HepG2 (cell line): ENCODE data around the gene REEP3. TPM values are rescaled to one million over a fixed set of nuclear protein-coding genes. Genes with fewer than 3 reads are reported as not detected.

Experiments
- GZF1 ChIP-seq: sonication (generic); formaldehyde crosslinking; IDR thresholded peaks from 2 replicates; pipeline ENCODE4 v1.5.1; 2020; ENCODE audit warnings: mild to moderate bottlenecking, missing genetic modification reagents
- KAT8 ChIP-seq: IDR thresholded peaks from 2 replicates; pipeline ENCODE4 v1.6.1; 2016; ENCODE audit warnings: missing genetic modification reagents, missing compliant biosample characterization
- KDM5A ChIP-seq: fragments of 200-600 bp; sonication (generic); IDR thresholded peaks from 2 replicates; pipeline ENCODE4 v1.7.0; 2018; ENCODE audit warnings: antibody characterized with exemption, mild to moderate bottlenecking, low read length, borderline replicate concordance
- MAFG ChIP-seq: sonication (generic); formaldehyde crosslinking; IDR thresholded peaks from 2 replicates; pipeline ENCODE4 v1.5.1; 2020; ENCODE audit warnings: mild to moderate bottlenecking, missing genetic modification reagents
- MNT ChIP-seq: fragments of 450-650 bp; IDR thresholded peaks from 2 replicates; pipeline ENCODE4 v1.6.1; 2016
- MTF2 ChIP-seq: sonication (generic); formaldehyde crosslinking; IDR thresholded peaks from 2 replicates; pipeline ENCODE4 v1.5.0; 2020; ENCODE audit warnings: missing genetic modification reagents, borderline replicate concordance
- NFE2 ChIP-seq: sonication (generic); formaldehyde crosslinking; IDR thresholded peaks from 2 replicates; pipeline ENCODE4 v1.4.0; 2020; ENCODE audit warnings: missing genetic modification reagents
- RAD51 ChIP-seq: fragments of 450-650 bp; IDR thresholded peaks from 2 replicates; pipeline ENCODE4 v1.6.1; 2016; ENCODE audit warnings: borderline replicate concordance
- SMARCE1 ChIP-seq: fragments of 450-650 bp; IDR thresholded peaks from 2 replicates; pipeline ENCODE4 v1.6.1; 2017; ENCODE audit warnings: borderline replicate concordance
- U2AF1 ChIP-seq: fragments of 200-400 bp; formaldehyde crosslinking; optimal IDR thresholded peaks from 2 replicates; pipeline ENCODE3; 2017; ENCODE audit warnings: mild to moderate bottlenecking, low read depth, low read length
- ZKSCAN5 ChIP-seq: sonication (generic); formaldehyde crosslinking; IDR thresholded peaks from 2 replicates; pipeline ENCODE4 v1.5.1; 2020; ENCODE audit warnings: mild to moderate bottlenecking, missing genetic modification reagents
- ZMAT3 ChIP-seq: sonication (generic); formaldehyde crosslinking; conservative IDR thresholded peaks from 2 replicates; pipeline ENCODE4 v1.7.0; 2021; ENCODE audit warnings: missing genetic modification reagents
- ZMYM4 ChIP-seq: sonication (generic); formaldehyde crosslinking; IDR thresholded peaks from 2 replicates; pipeline ENCODE4 v1.8.1; 2023; ENCODE audit warnings: mild to moderate bottlenecking, missing genetic modification reagents
- ZNF350 ChIP-seq: sonication (generic); formaldehyde crosslinking; IDR thresholded peaks from 2 replicates; pipeline ENCODE4 v1.4.0; 2020; ENCODE audit warnings: mild to moderate bottlenecking, low read depth, missing genetic modification reagents, borderline replicate concordance
- ZNF615 ChIP-seq: sonication (generic); formaldehyde crosslinking; IDR thresholded peaks from 2 replicates; pipeline ENCODE4 v1.5.0; 2020; ENCODE audit warnings: mild to moderate bottlenecking, missing genetic modification reagents, borderline replicate concordance
- ZNF878 ChIP-seq: sonication (generic); formaldehyde crosslinking; IDR thresholded peaks from 2 replicates; pipeline ENCODE4 v1.8.1; 2023; ENCODE audit warnings: mild to moderate bottlenecking, missing genetic modification reagents, moderate library complexity
- polyA plus RNA-seq, 8 experiments: library from polyadenylated mRNA; depleted of rRNA in 3 of 8; stranded (reverse) in 7 of 8; unstranded in 1 of 8; fragments of >200 nt; fragmentation: Illumina TruSeq in 4 of 8; extraction: Trizol in 4 of 8; gene quantifications; 2 replicates each; pipeline versions ENCODE4 v1.2.1 to v1.2.3, GENCODE V29; 2011 to 2016; ENCODE audit warnings: low read depth in 4 of 8, missing spikeins in 1 of 8, mixed read lengths in 1 of 8; ENCODE audit not compliant: insufficient read depth in 1 of 8
- total RNA-seq, 5 experiments: library from RNA; depleted of rRNA; stranded (reverse); fragments of >200 nt; fragmentation: Illumina TruSeq; extraction: Trizol; gene quantifications; 2 replicates each; pipeline ENCODE4 v1.2.3, GENCODE V29; 2016; ENCODE audit warnings: low read depth in 1 of 5
- TF ChIP-seq, protein P1 (sequence below): sonication (generic); formaldehyde crosslinking; IDR thresholded peaks from 2 replicates; pipeline ENCODE4 v1.9.0; 2022; ENCODE audit warnings: missing genetic modification reagents, mild to moderate bottlenecking, borderline replicate concordance
- TF ChIP-seq, protein P2 (sequence below): sonication (generic); formaldehyde crosslinking; IDR thresholded peaks from 2 replicates; pipeline ENCODE4 v1.5.0; 2020; ENCODE audit warnings: mild to moderate bottlenecking, missing genetic modification reagents, borderline replicate concordance
- TF ChIP-seq, protein P3 (sequence below): sonication (generic); formaldehyde crosslinking; IDR thresholded peaks from 2 replicates; pipeline ENCODE4 v1.5.0; 2020; ENCODE audit warnings: mild to moderate bottlenecking, missing genetic modification reagents
- TF ChIP-seq, protein P4 (sequence below): sonication (generic); formaldehyde crosslinking; IDR thresholded peaks from 2 replicates; pipeline ENCODE4 v1.5.0; 2020; ENCODE audit warnings: mild to moderate bottlenecking, missing genetic modification reagents, moderate library complexity

Gene REEP3
- total and polyA plus RNA-seq, 2 of the 13 experiments (the other 11 are each of a cell fraction or from before 2014, with no cell fraction given): 7.1 to 31.4 TPM

DNA sequence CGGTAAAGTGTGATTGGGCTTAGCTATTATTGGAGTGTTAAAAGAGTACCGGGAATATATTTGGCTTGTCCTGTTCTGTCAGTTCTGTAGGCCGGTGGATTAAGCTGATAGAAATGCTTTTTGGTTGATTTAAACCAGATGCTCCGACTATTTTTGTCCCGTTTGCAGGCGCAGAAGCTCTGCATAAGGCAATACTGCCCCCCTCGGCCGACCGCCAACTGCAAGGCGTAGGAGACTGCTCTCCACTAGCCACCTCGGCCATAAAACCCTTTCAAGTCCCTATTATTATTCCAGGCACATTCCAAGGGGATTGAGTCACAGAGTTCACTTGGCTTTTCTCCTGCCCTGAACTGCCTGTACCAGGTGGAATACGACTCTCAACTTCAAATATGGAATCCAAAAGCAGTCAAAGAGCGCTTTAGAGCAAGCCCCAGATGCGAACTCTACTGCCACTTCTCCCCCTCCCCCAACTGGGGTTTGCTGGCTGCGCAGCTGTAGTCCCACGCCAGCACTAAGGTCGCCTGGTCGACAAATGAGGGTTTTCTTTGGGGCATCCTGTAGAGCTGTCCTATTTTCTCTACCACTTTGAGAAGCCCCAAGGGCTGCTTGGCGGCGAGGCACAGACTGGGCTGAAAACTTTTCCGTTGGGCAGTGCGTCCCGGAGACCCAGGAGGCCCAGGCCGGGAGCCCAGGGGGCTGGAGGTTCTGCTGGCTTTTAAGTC, 108.3 kb downstream of the REEP3 start (continued):
- TF ChIP-seq, protein P1, sequence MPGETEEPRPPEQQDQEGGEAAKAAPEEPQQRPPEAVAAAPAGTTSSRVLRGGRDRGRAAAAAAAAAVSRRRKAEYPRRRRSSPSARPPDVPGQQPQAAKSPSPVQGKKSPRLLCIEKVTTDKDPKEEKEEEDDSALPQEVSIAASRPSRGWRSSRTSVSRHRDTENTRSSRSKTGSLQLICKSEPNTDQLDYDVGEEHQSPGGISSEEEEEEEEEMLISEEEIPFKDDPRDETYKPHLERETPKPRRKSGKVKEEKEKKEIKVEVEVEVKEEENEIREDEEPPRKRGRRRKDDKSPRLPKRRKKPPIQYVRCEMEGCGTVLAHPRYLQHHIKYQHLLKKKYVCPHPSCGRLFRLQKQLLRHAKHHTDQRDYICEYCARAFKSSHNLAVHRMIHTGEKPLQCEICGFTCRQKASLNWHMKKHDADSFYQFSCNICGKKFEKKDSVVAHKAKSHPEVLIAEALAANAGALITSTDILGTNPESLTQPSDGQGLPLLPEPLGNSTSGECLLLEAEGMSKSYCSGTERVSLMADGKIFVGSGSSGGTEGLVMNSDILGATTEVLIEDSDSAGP: peak; percentile 68; the same call in 1 of the 2 replicates
- TF ChIP-seq ZMYM4 (CRISPR knock-in tag): peak; percentile 17; the same call in 1 of the 2 replicates
- TF ChIP-seq MTF2 (CRISPR knock-in tag): 0 out of 2 replicates have a peak, but pooled peaks have one; percentile 59
- TF ChIP-seq NFE2 (CRISPR knock-in tag): no peak
- TF ChIP-seq ZKSCAN5 (CRISPR knock-in tag): no peak
- TF ChIP-seq U2AF1: peak; percentile 77
- 0 out of 2 replicates have a peak, but pooled peaks have one; percentile 35 for TF ChIP-seq ZMAT3 (CRISPR knock-in tag)
- TF ChIP-seq KAT8 (CRISPR knock-in tag): 0 out of 2 replicates have a peak, but pooled peaks have one; percentile 13
- TF ChIP-seq, protein P2, sequence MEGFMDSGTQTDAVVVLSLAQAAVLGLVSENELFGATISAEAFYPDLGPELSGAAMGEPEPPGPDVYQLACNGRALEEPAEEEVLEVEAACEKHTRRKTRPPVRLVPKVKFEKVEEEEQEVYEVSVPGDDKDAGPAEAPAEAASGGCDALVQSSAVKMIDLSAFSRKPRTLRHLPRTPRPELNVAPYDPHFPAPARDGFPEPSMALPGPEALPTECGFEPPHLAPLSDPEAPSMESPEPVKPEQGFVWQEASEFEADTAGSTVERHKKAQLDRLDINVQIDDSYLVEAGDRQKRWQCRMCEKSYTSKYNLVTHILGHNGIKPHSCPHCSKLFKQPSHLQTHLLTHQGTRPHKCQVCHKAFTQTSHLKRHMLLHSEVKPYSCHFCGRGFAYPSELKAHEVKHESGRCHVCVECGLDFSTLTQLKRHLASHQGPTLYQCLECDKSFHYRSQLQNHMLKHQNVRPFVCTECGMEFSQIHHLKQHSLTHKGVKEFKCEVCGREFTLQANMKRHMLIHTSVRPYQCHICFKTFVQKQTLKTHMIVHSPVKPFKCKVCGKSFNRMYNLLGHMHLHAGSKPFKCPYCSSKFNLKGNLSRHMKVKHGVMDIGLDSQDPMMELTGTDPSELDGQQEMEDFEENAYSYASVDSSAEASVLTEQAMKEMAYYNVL: no peak
- TF ChIP-seq SMARCE1: no peak
- no peak for TF ChIP-seq MAFG (CRISPR knock-in tag)
- TF ChIP-seq KDM5A: peak; percentile 34; the same call in 1 of the 2 replicates
- no peak for TF ChIP-seq GZF1 (CRISPR knock-in tag)
- peak; percentile 23; the same call in 1 of the 2 replicates for TF ChIP-seq ZNF350 (CRISPR knock-in tag)
- TF ChIP-seq ZNF615: peak; percentile 93; the same call in 1 of the 2 replicates
- TF ChIP-seq, protein P3, sequence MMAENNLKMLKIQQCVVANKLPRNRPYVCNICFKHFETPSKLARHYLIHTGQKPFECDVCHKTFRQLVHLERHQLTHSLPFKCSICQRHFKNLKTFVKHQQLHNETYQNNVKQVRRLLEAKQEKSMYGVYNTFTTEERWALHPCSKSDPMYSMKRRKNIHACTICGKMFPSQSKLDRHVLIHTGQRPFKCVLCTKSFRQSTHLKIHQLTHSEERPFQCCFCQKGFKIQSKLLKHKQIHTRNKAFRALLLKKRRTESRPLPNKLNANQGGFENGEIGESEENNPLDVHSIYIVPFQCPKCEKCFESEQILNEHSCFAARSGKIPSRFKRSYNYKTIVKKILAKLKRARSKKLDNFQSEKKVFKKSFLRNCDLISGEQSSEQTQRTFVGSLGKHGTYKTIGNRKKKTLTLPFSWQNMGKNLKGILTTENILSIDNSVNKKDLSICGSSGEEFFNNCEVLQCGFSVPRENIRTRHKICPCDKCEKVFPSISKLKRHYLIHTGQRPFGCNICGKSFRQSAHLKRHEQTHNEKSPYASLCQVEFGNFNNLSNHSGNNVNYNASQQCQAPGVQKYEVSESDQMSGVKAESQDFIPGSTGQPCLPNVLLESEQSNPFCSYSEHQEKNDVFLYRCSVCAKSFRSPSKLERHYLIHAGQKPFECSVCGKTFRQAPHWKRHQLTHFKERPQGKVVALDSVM (CRISPR knock-in tag): peak; percentile 77
- TF ChIP-seq, protein P4, sequence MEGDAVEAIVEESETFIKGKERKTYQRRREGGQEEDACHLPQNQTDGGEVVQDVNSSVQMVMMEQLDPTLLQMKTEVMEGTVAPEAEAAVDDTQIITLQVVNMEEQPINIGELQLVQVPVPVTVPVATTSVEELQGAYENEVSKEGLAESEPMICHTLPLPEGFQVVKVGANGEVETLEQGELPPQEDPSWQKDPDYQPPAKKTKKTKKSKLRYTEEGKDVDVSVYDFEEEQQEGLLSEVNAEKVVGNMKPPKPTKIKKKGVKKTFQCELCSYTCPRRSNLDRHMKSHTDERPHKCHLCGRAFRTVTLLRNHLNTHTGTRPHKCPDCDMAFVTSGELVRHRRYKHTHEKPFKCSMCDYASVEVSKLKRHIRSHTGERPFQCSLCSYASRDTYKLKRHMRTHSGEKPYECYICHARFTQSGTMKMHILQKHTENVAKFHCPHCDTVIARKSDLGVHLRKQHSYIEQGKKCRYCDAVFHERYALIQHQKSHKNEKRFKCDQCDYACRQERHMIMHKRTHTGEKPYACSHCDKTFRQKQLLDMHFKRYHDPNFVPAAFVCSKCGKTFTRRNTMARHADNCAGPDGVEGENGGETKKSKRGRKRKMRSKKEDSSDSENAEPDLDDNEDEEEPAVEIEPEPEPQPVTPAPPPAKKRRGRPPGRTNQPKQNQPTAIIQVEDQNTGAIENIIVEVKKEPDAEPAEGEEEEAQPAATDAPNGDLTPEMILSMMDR (CRISPR knock-in tag): peak; percentile 87
- TF ChIP-seq MNT: no peak
- peak; percentile 67; the same call in 1 of the 2 replicates for TF ChIP-seq ZNF878 (CRISPR knock-in tag)
- no peak for TF ChIP-seq RAD51
